ENCODE results near the gene VIPR2. TPM values are rescaled to one million over a fixed set of nuclear protein-coding genes. Genes with fewer than 3 reads are reported as not detected.

VIPR2 gene
- total RNA-seq, 1 donor from 2014 or later, result not detected

DNA sequence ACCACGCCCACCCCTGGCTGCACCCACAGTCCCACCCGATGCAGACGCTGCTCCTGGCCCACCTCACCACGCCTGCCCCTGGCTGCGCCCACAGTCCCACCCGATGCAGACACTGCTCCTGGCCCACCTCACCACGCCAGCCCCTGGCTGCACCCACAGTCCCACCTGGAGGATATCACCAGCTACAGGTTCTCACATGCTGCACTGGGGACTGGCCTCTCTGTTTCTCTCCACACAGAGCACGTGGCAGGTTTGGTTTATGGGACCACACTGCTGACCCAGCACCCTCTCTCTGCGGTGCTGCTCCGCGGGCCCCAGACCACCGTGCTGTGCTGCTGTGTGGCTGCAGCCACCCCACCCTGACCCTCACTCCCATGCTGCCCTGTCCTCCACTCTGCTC is 120.9 kb downstream of the VIPR2 start:
- Histone ChIP-seq H3K36me3 (ENCODE audit: control insufficient read depth, insufficient read depth, low read length) (no peaks in the 10 kb centered on the region), H3K27me3 (ENCODE audit: control insufficient read depth, insufficient read depth, low read length) (no peaks in the 10 kb centered on the region), H3K4me3 (ENCODE audit: low read depth, low read length) (no peak overlapping the region)
- FAIRE-seq (no peak), DNase-seq (ENCODE audit: low read depth) (no peak)
- TF ChIP-seq, protein P1, sequence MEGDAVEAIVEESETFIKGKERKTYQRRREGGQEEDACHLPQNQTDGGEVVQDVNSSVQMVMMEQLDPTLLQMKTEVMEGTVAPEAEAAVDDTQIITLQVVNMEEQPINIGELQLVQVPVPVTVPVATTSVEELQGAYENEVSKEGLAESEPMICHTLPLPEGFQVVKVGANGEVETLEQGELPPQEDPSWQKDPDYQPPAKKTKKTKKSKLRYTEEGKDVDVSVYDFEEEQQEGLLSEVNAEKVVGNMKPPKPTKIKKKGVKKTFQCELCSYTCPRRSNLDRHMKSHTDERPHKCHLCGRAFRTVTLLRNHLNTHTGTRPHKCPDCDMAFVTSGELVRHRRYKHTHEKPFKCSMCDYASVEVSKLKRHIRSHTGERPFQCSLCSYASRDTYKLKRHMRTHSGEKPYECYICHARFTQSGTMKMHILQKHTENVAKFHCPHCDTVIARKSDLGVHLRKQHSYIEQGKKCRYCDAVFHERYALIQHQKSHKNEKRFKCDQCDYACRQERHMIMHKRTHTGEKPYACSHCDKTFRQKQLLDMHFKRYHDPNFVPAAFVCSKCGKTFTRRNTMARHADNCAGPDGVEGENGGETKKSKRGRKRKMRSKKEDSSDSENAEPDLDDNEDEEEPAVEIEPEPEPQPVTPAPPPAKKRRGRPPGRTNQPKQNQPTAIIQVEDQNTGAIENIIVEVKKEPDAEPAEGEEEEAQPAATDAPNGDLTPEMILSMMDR (IDR thresholded peaks at IDR 0.05; ENCODE audit: insufficient read depth, low read length, severe bottlenecking), result no peak

DNA sequence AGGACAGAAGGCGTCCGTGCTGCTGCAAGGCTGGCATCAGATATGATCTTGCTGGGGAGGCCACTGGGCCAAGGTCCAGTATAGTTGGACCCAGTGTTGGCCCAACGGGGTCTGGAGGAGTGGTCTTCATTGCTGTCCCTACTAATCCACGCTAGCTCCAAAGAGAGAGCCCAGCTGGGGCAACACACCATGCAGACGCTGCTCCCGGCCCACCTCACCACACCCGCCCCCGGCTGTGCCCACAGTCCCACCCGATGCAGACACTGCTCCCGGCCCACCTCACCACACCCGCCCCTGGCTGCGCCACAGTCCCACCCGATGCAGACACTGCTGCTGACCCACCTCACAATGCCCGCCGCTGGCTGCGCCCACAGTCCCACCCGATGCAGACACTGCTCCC is 121.5 kb downstream of the VIPR2 start:
- DNase-seq (ENCODE audit: low read depth), result no peak
- Histone ChIP-seq H3K36me3 (ENCODE audit: control insufficient read depth, insufficient read depth, low read length) (no peaks in the 10 kb centered on the region), H3K27me3 (ENCODE audit: control insufficient read depth, insufficient read depth, low read length) (no peaks in the 10 kb centered on the region)

DNA sequence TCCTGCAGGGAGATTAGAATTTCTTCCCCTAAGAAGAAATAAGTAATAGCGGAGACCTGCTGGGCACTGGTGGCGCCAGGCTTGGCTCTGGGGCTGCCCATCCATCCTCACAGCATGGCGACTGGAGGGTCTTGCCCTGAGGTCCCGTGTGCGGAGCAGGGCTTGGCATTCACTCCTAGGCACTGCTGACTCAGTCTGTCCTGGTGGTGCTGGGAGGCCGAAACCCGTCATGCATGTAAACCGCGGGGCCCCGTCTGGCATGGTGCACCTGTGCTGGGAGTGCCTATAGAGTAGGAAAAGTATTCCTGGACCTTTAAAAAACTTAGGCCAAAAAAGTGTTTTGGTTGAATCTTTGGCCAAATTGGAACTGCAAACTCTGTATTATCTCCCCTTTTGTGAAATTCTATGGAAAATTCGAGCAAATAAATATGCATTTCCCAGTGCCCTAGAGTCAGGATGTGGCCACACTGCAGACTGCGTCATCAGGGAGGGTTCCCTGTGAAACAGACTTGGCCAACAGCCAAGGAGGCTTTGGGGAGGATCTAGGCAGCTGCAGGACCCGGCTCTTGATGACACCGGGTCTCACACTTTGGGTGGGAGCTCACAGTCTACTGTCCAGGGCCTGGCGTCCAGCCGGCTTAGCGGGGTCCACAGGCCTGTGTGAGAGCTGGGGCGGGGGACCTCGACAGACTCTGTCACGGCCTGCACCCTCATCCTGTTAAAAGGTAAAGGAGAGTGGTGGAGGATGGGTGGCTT is 122.3 kb downstream of the VIPR2 start:
- TF ChIP-seq, protein P1 (IDR thresholded peaks at IDR 0.05; ENCODE audit: insufficient read depth, low read length, severe bottlenecking), result no peak
- no peak for FAIRE-seq
- no peak for DNase-seq (ENCODE audit: low read depth)
- no peaks in the 10 kb centered on the region for H3K27me3 ChIP-seq (ENCODE audit: control insufficient read depth, insufficient read depth, low read length)
- no peak overlapping the region for H3K4me3 ChIP-seq (ENCODE audit: low read depth, low read length)
- H3K36me3 ChIP-seq (ENCODE audit: control insufficient read depth, insufficient read depth, low read length), result no peaks in the 10 kb centered on the region

More for the DNA sequence above, 121.5 kb downstream of the VIPR2 start:
- no peak for FAIRE-seq
- TF ChIP-seq, protein P1 (IDR thresholded peaks at IDR 0.05; ENCODE audit: insufficient read depth, low read length, severe bottlenecking), result no peak
- no peak overlapping the region for H3K4me3 ChIP-seq (ENCODE audit: low read depth, low read length)

DNA sequence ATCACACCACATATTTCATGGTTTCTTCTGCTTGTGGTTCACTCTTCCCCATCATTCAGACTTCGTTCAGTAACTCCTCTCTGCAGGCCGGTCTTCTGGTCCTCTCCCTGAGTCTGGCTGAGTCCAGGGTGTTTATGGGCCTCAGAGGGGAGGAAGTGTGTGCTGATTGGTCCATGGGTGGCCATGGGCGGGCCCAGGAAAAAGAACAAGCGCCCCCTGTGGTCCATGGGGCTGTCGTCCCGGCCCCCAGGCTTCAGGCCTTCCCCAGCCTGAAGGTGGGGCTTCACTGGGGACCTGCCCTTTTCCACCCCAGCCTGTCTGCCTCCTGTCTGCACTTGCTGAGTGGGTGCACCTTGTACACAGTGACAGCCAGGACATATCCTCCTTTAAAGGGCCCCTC is 123.7 kb downstream of the VIPR2 start:
- TF ChIP-seq, protein P1 (IDR thresholded peaks at IDR 0.05; ENCODE audit: insufficient read depth, low read length, severe bottlenecking), result no peak
- no peaks in the 10 kb centered on the region for H3K27me3 ChIP-seq (ENCODE audit: control insufficient read depth, insufficient read depth, low read length)
- FAIRE-seq (no peak), DNase-seq (ENCODE audit: low read depth) (no peak)
- H3K4me3 ChIP-seq (ENCODE audit: low read depth, low read length), result no peak overlapping the region
- H3K36me3 ChIP-seq (ENCODE audit: control insufficient read depth, insufficient read depth, low read length), result no peaks in the 10 kb centered on the region

DNA sequence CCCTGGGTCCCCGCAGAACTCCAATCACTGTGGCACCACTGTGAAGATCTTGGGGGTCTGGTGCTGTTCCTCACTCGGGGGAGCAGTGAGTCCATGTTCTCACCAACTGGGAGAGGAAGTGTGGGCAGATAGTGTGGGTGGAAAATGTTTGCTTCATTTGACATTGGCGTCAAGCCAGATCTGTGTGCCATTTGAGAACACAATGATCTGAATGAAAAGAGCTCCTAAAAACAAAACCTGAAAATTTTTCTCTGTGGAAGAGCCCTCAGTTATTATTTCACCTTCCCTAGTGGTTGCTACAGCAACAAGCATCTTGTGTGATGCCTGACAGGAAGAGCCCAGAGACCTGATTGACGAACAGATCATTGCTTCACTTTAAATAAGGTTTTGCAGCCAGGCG is 125.6 kb downstream of the VIPR2 start:
- no peaks in the 10 kb centered on the region for H3K36me3 ChIP-seq (ENCODE audit: control insufficient read depth, insufficient read depth, low read length)
- FAIRE-seq, result no peak
- no peak for DNase-seq (ENCODE audit: low read depth)
- TF ChIP-seq, protein P1 (IDR thresholded peaks at IDR 0.05; ENCODE audit: insufficient read depth, low read length, severe bottlenecking), result no peak
- no peak overlapping the region for H3K4me3 ChIP-seq (ENCODE audit: low read depth, low read length)
- no peaks in the 10 kb centered on the region for H3K27me3 ChIP-seq (ENCODE audit: control insufficient read depth, insufficient read depth, low read length)

DNA sequence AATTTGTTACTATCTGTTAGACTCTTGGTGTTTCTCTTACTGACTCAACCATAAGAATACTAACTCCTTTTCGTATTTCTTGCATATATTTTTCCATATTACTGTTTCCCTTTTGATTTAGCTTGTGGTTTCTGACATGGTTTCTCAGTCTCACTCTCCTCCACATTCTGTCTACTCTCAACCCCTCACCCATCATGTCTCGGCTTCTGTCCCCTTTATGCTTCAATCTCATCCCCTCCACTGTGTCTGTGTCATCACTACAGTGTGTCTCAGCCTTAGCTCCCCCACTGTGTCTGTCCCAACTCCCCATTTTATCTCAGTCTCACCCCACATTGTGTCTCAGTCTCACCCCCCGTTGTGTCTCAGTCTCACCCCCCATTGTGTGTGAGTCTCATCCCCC is 126.9 kb downstream of the VIPR2 start:
- Histone ChIP-seq H3K4me3 (ENCODE audit: low read depth, low read length) (no peak overlapping the region), H3K27me3 (ENCODE audit: control insufficient read depth, insufficient read depth, low read length) (no peaks in the 10 kb centered on the region), H3K36me3 (ENCODE audit: control insufficient read depth, insufficient read depth, low read length) (no peaks in the 10 kb centered on the region)
- no peak for FAIRE-seq
- TF ChIP-seq, protein P1 (IDR thresholded peaks at IDR 0.05; ENCODE audit: insufficient read depth, low read length, severe bottlenecking), result no peak
- no peak for DNase-seq (ENCODE audit: low read depth)

Measured in bronchial epithelial cell (primary cell).